IPS-20b (cell line): ENCODE results near the gene LRRC75B.

ENCODE experiments used
- H3K27ac ChIP-seq: one replicate; pipeline ENCODE4 v1.5.1; 2013; ENCODE audit warnings: low read length
- H3K27me3 ChIP-seq: 2 replicates; pipeline ENCODE4 v1.6.1; 2013; ENCODE audit warnings: mild to moderate bottlenecking, low read length, inconsistent platforms; ENCODE audit not compliant: insufficient read depth
- H3K36me3 ChIP-seq: 2 replicates; pipeline ENCODE4 v1.6.1; 2013; ENCODE audit warnings: low read depth, mild to moderate bottlenecking, inconsistent platforms, low read length, moderate library complexity; ENCODE audit not compliant: insufficient read depth
- H3K4me1 ChIP-seq: 2 replicates; pipeline ENCODE4 v1.6.1; 2013; ENCODE audit warnings: mild to moderate bottlenecking, control low read depth, inconsistent platforms, low read length, moderate library complexity; ENCODE audit not compliant: insufficient read depth
- H3K4me3 ChIP-seq: 2 replicates; pipeline ENCODE4 v1.5.1; 2013; ENCODE audit warnings: mild to moderate bottlenecking, low read length, inconsistent platforms
- H3K9ac ChIP-seq: 2 replicates; pipeline ENCODE4 v1.6.1; 2013; ENCODE audit warnings: low read depth, mild to moderate bottlenecking, inconsistent platforms, low read length, moderate library complexity
- H3K9me3 ChIP-seq: 2 replicates; pipeline ENCODE4 v1.6.1; 2013; ENCODE audit warnings: mild to moderate bottlenecking, low read depth, low read length, inconsistent platforms; ENCODE audit not compliant: insufficient read depth

LRRC75B gene

DNA sequence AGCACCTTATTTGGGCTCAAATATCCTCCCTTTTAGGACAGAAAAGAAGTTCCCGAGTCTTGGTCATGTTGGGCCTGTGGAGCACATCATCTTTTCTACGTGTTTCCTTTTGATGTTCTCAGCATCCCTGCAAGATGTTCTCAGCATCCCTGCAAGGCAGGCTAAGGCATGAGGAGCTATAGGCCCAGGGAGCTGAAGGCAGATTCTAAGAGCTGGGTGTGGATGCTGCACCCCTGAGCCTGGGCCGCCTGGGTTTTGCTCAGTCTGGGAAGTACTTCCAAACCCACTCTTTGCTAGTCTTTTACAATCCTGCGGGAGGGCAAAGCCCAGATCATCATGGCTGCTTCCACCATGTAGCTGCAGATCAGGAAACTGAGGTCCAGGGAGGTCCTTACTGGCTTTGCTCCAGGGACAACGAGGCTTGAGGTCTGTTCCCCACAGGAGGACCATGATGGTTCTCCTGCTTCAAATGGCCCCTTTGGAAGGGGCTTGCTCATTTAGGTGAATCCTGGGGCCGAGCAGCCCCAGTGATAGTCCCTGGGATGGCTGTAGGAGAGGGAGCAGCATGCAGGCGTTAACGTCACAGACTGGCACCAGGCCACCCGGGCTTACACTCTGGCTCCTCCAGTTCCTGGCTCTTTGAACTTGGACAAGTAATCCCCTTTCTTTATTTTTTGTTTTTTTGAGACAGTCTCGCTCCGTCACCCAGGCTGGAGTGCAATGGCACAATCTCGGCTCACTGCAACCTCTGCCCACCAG is 10.6 kb downstream of the LRRC75B start:
- Histone ChIP-seq H3K9ac (no peak overlapping the region), H3K27ac (no peak overlapping the region), H3K36me3 (peaks cover under 1% of the 10 kb centered on the region; the same call in 1 of the 2 replicates), H3K4me3 (no peak overlapping the region), H3K9me3 (no peaks in the 10 kb centered on the region), H3K4me1 (no peaks in the 10 kb centered on the region), H3K27me3 (no peaks in the 10 kb centered on the region)

DNA sequence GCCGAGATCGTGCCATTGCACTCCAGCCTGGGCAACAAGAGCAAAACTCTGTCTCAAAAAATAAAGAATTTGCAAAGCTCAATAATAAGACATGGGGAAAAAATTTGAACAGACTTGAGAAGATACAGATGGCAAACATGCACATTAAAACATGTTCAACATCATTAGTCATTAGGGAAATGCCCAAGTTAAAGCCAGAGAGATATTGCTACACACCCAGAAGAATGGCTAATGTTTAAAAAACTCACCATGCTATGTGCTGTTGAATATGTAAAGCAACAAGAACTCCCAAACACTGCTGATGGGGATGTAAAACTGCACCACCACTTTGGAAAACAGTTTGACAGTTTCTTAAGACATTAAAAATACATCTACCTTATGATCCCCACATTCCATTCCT is 12.6 kb downstream of the LRRC75B start:
- Histone ChIP-seq H3K27me3 (no peaks in the 10 kb centered on the region), H3K4me3 (no peak overlapping the region), H3K9ac (no peak overlapping the region; the same call in 1 of the 2 replicates), H3K36me3 (peaks cover 9% of the 10 kb centered on the region; the same call in 1 of the 2 replicates), H3K9me3 (no peaks in the 10 kb centered on the region), H3K27ac (no peak overlapping the region), H3K4me1 (no peaks in the 10 kb centered on the region)

DNA sequence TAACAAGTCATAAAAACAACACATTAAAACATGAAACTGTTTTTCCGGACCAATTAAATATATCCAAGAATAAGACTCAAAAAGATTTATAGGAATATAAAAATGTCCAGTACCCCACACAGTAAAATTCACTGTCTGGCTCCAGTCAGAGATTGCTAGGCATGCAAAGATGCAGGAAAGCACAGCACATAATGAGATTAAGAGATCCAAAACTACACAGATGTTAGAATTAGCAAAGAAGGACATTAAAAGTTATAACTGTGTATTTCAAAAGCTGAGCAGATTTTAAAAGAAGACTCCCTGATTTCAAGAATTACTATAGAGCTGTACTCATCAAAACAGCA is 13.6 kb downstream of the LRRC75B start:
- no peak overlapping the region for H3K27ac ChIP-seq
- H3K9ac ChIP-seq, result no peak overlapping the region
- H3K36me3 ChIP-seq, result peaks cover 19% of the 10 kb centered on the region
- no peaks in the 10 kb centered on the region for H3K9me3 ChIP-seq
- H3K4me1 ChIP-seq, result no peaks in the 10 kb centered on the region
- H3K4me3 ChIP-seq, result no peak overlapping the region
- H3K27me3 ChIP-seq, result no peaks in the 10 kb centered on the region

DNA sequence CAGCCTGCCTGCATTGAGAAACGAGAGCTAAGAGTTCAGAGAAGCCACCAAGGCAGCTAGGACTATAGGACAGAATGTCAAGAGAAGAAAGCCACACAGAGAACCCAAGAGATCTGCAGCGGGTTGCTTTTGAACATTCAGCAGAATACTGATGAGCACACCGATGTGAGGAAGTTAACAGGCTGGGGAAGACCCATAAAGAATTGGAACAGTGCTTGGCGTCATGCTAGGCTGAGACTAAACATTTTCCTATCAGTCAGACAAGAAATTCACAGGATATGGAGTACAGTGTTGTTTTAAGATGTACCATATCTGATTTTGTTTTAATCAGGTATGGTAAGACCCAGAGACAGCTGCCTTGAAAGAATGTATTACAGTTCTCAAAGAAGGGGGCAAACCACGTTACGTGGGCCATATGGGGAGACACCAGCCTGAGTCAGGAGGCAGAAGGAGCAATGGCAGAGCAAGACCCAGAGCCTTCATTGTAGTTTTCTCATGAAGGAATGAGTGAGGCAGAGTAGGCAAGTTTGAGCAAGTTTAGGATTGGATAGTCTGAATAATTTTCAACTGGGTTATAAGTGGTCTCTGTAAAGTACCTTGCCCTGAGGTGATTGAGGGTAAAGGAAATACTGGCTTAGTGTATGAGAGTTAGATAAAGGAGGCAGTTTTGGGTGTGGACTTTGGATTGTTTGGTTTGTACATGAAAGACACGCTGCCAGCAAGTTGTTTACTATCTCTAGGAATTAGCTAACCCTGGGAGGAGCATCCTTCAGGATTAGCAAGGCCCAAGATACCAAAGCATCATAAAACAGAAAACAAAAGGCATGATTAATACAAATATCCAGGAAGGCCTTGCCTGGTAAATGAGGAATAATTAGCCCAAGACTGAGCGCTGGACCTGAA is 14.3 kb downstream of the LRRC75B start:
- H3K4me3 ChIP-seq, result no peak overlapping the region
- peaks cover 25% of the 10 kb centered on the region for H3K36me3 ChIP-seq
- H3K27ac ChIP-seq, result no peak overlapping the region
- H3K4me1 ChIP-seq, result no peaks in the 10 kb centered on the region
- H3K9me3 ChIP-seq, result no peaks in the 10 kb centered on the region
- no peaks in the 10 kb centered on the region for H3K27me3 ChIP-seq
- no peak overlapping the region for H3K9ac ChIP-seq

DNA sequence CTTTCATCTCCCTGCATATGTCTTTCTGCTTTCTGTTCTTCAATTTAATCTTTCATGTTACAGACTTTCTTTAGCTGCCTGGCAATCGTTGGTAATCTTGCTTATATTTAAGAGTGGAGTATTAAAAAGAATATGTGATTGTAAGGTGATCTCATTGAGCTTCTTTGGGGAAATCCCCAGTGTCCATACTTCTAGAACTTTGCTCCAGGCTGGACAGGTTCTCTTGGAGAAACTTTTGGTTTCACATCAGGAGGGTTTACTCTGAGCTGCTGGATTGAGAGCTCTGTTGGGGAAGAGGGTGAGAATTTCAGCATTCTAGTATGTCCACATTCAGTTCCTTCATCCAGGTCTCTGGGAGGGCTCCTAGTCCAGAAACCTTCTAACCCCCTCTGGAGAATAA is 16.1 kb downstream of the LRRC75B start:
- H3K4me1 ChIP-seq, result no peaks in the 10 kb centered on the region
- H3K9me3 ChIP-seq, result no peaks in the 10 kb centered on the region
- H3K4me3 ChIP-seq, result no peak overlapping the region
- no peaks in the 10 kb centered on the region for H3K27me3 ChIP-seq
- no peak overlapping the region for H3K9ac ChIP-seq
- H3K27ac ChIP-seq, result no peak overlapping the region
- peaks cover 44% of the 10 kb centered on the region for H3K36me3 ChIP-seq

DNA sequence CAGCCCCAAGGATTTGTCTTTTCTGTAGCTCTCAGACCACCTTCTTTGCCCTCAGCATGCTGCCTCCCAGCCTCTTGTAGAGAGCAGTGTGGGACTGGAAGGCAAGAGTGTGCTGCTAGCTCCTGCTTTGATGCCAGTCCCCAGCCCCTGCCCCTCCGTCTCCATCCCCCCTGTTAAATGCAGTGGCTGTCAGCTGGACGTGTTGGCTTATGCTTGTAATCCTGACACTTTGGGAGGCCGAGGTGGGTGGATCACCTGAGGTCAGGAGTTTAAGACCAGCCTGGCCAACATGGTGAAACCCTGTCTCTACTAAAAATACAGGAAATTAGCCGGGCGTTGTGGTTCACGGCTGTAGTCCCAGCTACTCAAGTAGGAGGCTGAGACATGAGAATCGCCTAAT is 21.6 kb downstream of the LRRC75B start:
- H3K27ac ChIP-seq, result no peak overlapping the region
- no peak overlapping the region for H3K4me3 ChIP-seq
- H3K9ac ChIP-seq, result no peak overlapping the region
- peaks cover 85% of the 10 kb centered on the region for H3K36me3 ChIP-seq
- H3K9me3 ChIP-seq, result no peaks in the 10 kb centered on the region
- H3K4me1 ChIP-seq, result no peaks in the 10 kb centered on the region
- no peaks in the 10 kb centered on the region for H3K27me3 ChIP-seq

- H3K27me3 ChIP-seq, result no peaks in the 10 kb centered on the region
- H3K36me3 ChIP-seq, result peaks cover 92% of the 10 kb centered on the region
- H3K9me3 ChIP-seq, result no peaks in the 10 kb centered on the region
- no peak overlapping the region for H3K9ac ChIP-seq
- no peak overlapping the region for H3K27ac ChIP-seq
- no peaks in the 10 kb centered on the region for H3K4me1 ChIP-seq
- no peak overlapping the region for H3K4me3 ChIP-seq
Measured at GRCh38 chr22:24567668-24568067, 25.2 kb downstream of the LRRC75B start.

DNA sequence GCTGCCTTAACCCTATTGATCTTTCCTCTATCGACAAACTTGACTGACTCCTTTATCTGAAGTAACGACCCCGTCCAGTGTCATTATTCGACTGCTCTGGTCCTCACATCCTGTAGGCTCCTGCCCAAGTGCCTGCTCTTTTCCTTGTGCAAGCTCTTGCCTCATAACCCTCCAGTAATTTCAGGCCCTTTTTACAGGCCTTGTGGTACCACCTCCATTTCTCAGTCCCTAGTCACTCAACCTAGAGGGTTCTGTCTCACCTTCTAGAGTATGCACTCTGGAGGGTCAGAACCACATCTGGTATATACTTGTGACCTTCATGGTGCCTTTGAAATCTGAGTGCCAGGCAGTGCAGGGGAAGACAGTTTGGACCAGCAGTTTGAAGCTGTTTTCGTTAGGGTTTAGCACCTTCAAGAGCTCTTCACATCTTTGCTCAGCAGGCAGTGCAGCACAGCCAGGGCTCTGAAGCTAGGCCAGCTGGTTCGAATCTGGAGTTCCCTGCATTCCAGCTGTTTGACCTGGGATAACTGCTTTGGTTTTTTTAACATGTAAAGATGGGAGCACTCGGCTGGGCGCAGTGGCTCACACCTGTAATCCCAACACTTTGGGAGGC is 25.9 kb downstream of the LRRC75B start:
- H3K4me3 ChIP-seq, result no peak overlapping the region
- no peaks in the 10 kb centered on the region for H3K4me1 ChIP-seq
- no peak overlapping the region for H3K27ac ChIP-seq
- peaks cover 90% of the 10 kb centered on the region for H3K36me3 ChIP-seq
- H3K27me3 ChIP-seq, result no peaks in the 10 kb centered on the region
- H3K9me3 ChIP-seq, result no peaks in the 10 kb centered on the region
- no peak overlapping the region for H3K9ac ChIP-seq

GRCh38 chr22:24565077-24565476 is 27.8 kb downstream of the LRRC75B start:
- Histone ChIP-seq H3K9ac (no peak overlapping the region), H3K27me3 (no peaks in the 10 kb centered on the region), H3K36me3 (peaks cover 85% of the 10 kb centered on the region), H3K4me3 (no peak overlapping the region), H3K9me3 (no peaks in the 10 kb centered on the region), H3K4me1 (no peaks in the 10 kb centered on the region), H3K27ac (no peak overlapping the region)

GRCh38 chr22:24564376-24565058 is 28.4 kb downstream of the LRRC75B start:
- H3K9me3 ChIP-seq, result no peaks in the 10 kb centered on the region
- H3K27me3 ChIP-seq, result no peaks in the 10 kb centered on the region
- no peak overlapping the region for H3K4me3 ChIP-seq
- no peak overlapping the region for H3K27ac ChIP-seq
- no peaks in the 10 kb centered on the region for H3K4me1 ChIP-seq
- H3K36me3 ChIP-seq, result peaks cover 85% of the 10 kb centered on the region
- no peak overlapping the region for H3K9ac ChIP-seq

GRCh38 chr22:24563246-24563645 is 29.6 kb downstream of the LRRC75B start:
- Histone ChIP-seq H3K9ac (no peak overlapping the region), H3K36me3 (peaks cover 87% of the 10 kb centered on the region), H3K4me1 (no peaks in the 10 kb centered on the region)

More at GRCh38 chr22:24563246-24563645, 29.6 kb downstream of the LRRC75B start:
- H3K4me3 ChIP-seq, result no peak overlapping the region
- no peaks in the 10 kb centered on the region for H3K9me3 ChIP-seq
- H3K27me3 ChIP-seq, result no peaks in the 10 kb centered on the region
- no peak overlapping the region for H3K27ac ChIP-seq
